ENCODE results near the gene PDCD4.

PDCD4 gene

GRCh38 chr10:110852255-110852896 is 19.4 kb upstream of the PDCD4 start:
- ChIA-PET POLR2A (no interaction called here), CTCF (interaction anchor here (0.7 to 2.5 kb wide), 12 partner anchors 8 to 172 kb away, joined by 3 to 10 read pairs (median 4); no protein-coding TSS in a partner anchor)
- TF ChIP-seq, protein P1, sequence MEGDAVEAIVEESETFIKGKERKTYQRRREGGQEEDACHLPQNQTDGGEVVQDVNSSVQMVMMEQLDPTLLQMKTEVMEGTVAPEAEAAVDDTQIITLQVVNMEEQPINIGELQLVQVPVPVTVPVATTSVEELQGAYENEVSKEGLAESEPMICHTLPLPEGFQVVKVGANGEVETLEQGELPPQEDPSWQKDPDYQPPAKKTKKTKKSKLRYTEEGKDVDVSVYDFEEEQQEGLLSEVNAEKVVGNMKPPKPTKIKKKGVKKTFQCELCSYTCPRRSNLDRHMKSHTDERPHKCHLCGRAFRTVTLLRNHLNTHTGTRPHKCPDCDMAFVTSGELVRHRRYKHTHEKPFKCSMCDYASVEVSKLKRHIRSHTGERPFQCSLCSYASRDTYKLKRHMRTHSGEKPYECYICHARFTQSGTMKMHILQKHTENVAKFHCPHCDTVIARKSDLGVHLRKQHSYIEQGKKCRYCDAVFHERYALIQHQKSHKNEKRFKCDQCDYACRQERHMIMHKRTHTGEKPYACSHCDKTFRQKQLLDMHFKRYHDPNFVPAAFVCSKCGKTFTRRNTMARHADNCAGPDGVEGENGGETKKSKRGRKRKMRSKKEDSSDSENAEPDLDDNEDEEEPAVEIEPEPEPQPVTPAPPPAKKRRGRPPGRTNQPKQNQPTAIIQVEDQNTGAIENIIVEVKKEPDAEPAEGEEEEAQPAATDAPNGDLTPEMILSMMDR (IDR thresholded peaks at IDR 0.05; ENCODE audit: control extremely low read depth, extremely low read depth, low read depth, missing control alignments), result no peak
- no peak for DNase-seq (ENCODE audit: extremely low spot score)

- ChIA-PET CTCF (interaction anchor here (0.7 to 2.5 kb wide), 10 partner anchors 8 to 173 kb away, joined by 3 to 10 read pairs (median 4); no protein-coding TSS in a partner anchor), POLR2A (no interaction called here)
- DNase-seq (ENCODE audit: extremely low spot score), result no peak
- TF ChIP-seq, protein P1 (IDR thresholded peaks at IDR 0.05; ENCODE audit: control extremely low read depth, extremely low read depth, low read depth, missing control alignments), result no peak
Measured at GRCh38 chr10:110852947-110853346, 18.8 kb upstream of the PDCD4 start.

GRCh38 chr10:110853921-110854605 is 17.7 kb upstream of the PDCD4 start:
- TF ChIP-seq, protein P1 (IDR thresholded peaks at IDR 0.05; ENCODE audit: control extremely low read depth, extremely low read depth, low read depth, missing control alignments), result no peak
- ChIA-PET CTCF (interaction anchor here (1.0 to 2.5 kb wide), 5 partner anchors 8 to 50 kb away, joined by 3 to 10 read pairs (median 4); no protein-coding TSS in a partner anchor), POLR2A (no interaction called here)
- no peak for DNase-seq (ENCODE audit: extremely low spot score)

- POLR2A ChIA-PET, result interaction anchor here (0.9 to 3.3 kb wide), 3 partner anchors 14 to 54 kb away, joined by 3 to 20 read pairs (median 8); partner anchors contain the start of gene PDCD4
- DNase-seq (ENCODE audit: extremely low spot score), result no peak
- TF ChIP-seq, protein P1 (IDR thresholded peaks at IDR 0.05; ENCODE audit: control extremely low read depth, extremely low read depth, low read depth, missing control alignments), result no peak
- CTCF ChIA-PET, result interaction anchor here (1.3 to 6.8 kb wide), 6 partner anchors 9 to 54 kb away, joined by 3 to 58 read pairs (median 6); no protein-coding TSS in a partner anchor
Measured at GRCh38 chr10:110857265-110858171, 14.2 kb upstream of the PDCD4 start.

DNA sequence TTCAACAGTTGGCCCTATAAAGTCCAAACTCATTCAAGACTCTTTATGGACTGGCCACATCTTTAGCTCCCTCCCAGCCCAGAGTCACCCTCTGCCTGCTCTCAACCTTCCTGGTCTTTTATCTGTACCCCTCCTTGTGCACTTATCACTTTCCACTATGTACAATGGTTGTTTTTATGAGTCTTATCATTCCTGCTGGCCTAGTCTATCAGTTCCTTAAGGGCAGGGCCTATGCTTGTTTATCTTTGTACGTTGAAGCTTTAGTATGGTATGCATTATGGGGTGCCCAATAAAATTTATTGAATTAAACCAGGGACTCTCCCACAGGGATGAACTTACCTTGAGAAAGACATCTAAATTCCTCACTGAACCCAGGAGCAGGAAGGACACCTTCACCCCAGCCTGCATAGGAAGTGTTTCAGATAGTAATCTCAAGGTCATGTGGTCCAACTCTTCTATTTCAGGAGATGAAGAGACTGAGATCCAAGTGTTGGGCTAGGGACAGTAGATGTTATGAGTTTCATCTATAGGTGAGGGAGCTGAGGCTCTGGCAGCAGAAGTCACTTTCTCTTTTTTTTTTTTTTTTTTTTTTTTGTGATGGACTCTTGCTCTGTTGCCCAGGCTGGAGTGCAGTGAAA is 13.3 kb upstream of the PDCD4 start:
- no peak for DNase-seq (ENCODE audit: extremely low spot score)

More for the DNA sequence above, 13.3 kb upstream of the PDCD4 start:
- ChIA-PET CTCF (interaction anchor here (1.4 to 6.8 kb wide), 6 partner anchors 9 to 55 kb away, joined by 4 to 58 read pairs (median 7); no protein-coding TSS in a partner anchor), POLR2A (interaction anchor here (0.6 to 3.3 kb wide), 4 partner anchors 13 to 557 kb away, joined by 3 to 20 read pairs (median 6); partner anchors contain the start of gene PDCD4)
- TF ChIP-seq, protein P1 (IDR thresholded peaks at IDR 0.05; ENCODE audit: control extremely low read depth, extremely low read depth, low read depth, missing control alignments), result no peak
